ENCODE measurements around the gene TMEM95. TPM values are rescaled to one million over a fixed set of nuclear protein-coding genes. Genes with fewer than 3 reads are reported as not detected.

Gene TMEM95
- total and polyA plus RNA-seq, 10 of the 15 experiments (the other 5 are each of a cell fraction or from before 2014, with no cell fraction given) = 0.05 to 0.28 TPM; not detected in 8

GRCh38 chr17:7380855-7381683, 26.1 kb downstream of the TMEM95 start, which contains the start of gene TNK1:
Gene TNK1, plus strand, starts transcription at chr17:7381089. Its CDS starts 1,838 bp downstream, at chr17:7382927.
- intact Hi-C loops (cut with micrococcal nuclease; ENCODE audit: unreplicated experiment) = no loop called here
- POLR2A ChIA-PET = no interaction called here
- Histone ChIP-seq H4K20me1 (ENCODE audit: control insufficient read depth, insufficient read depth) (no peaks in the 10 kb centered on the region), H3K4me2 (ENCODE audit: control insufficient read depth, insufficient read depth) (no peak within 1 kb of the TSS), H3K4me1 (ENCODE audit: control insufficient read depth, insufficient read depth, low read length) (peaks cover 8% of the 10 kb centered on the region; the same call in 1 of the 2 replicates), H3K9ac (ENCODE audit: control insufficient read depth, insufficient read depth, low read length) (no peak within 1 kb of the TSS), H2AFZ (ENCODE audit: control insufficient read depth, low read depth, low read length) (no peak within 1 kb of the TSS), H3K27me3 (replicated peaks in 1 of 2; ENCODE audit: control insufficient read depth in 2 of 2, insufficient read depth in 2 of 2, low read length in 1 of 2) (peaks cover 4 to 5% of the 10 kb centered on the region in 2 experiments; a peak in 3 of 4 replicates), H3K4me3 (no peak within 1 kb of the TSS), H3K36me3 (ENCODE audit: control insufficient read depth in 2 of 2, insufficient read depth in 2 of 2, low read length in 1 of 2) (no peaks in the 10 kb centered on the region), H3K9me3 (replicated peaks; ENCODE audit: control insufficient read depth, insufficient read depth, low read length) (peaks cover 3% of the 10 kb centered on the region; the same call in 2 of the 3 replicates), H3K79me2 (ENCODE audit: control insufficient read depth, insufficient read depth, low read length) (no peaks in the 10 kb centered on the region), H3K27ac (ENCODE audit: control insufficient read depth, insufficient read depth) (no peak within 1 kb of the TSS)
- ATAC-seq = no peak
- CTCF ChIA-PET = no interaction called here
- DNase-seq (ENCODE audit: low read depth, low spot score) = no peak
- FAIRE-seq = no peak
- peak; percentile 31; the same call in 1 of the 2 replicates for TF ChIP-seq POLR2A (IDR thresholded peaks at IDR 0.05; ENCODE audit: low read depth, low read length)
- TF ChIP-seq KLF5 (IDR thresholded peaks at IDR 0.05; ENCODE audit: partially characterized antibody) = no peak
- in situ Hi-C loops (cut with MboI) = no loop called here
- RAD21 ChIA-PET (ENCODE audit: unreplicated experiment) = no interaction called here
- WGBS (ENCODE audit: insufficient coverage, insufficient replicate concordance, low lambda C conversion rate, missing lambda C conversion rate) = 18% methylated on average over 43 of the region's 52 CpGs
- BruUV-seq (replicated peaks) = no TSS peak
- SMC1A ChIA-PET (ENCODE audit: uncharacterized antibody, unreplicated experiment) = no interaction called here

GRCh38 chr17:7382901-7383300, 27.9 kb downstream of the TMEM95 start:
- in situ Hi-C loops (cut with MboI) (no loop called here), intact Hi-C loops (cut with micrococcal nuclease; ENCODE audit: unreplicated experiment) (no loop called here)
- Histone ChIP-seq H3K4me1 (ENCODE audit: control insufficient read depth, insufficient read depth, low read length) (peaks cover 8% of the 10 kb centered on the region; the same call in 1 of the 2 replicates), H3K4me2 (ENCODE audit: control insufficient read depth, insufficient read depth) (no peak overlapping the region), H3K4me3 (no peak overlapping the region), H3K9me3 (replicated peaks; ENCODE audit: control insufficient read depth, insufficient read depth, low read length) (peaks cover 3% of the 10 kb centered on the region; the same call in 2 of the 3 replicates), H2AFZ (ENCODE audit: control insufficient read depth, low read depth, low read length) (no peak overlapping the region), H3K27ac (ENCODE audit: control insufficient read depth, insufficient read depth) (no peak overlapping the region), H3K27me3 (replicated peaks in 1 of 2; ENCODE audit: control insufficient read depth in 2 of 2, insufficient read depth in 2 of 2, low read length in 1 of 2) (peaks cover 4 to 5% of the 10 kb centered on the region in 2 experiments; a peak in 3 of 4 replicates), H3K79me2 (ENCODE audit: control insufficient read depth, insufficient read depth, low read length) (no peaks in the 10 kb centered on the region), H3K9ac (ENCODE audit: control insufficient read depth, insufficient read depth, low read length) (no peak overlapping the region), H4K20me1 (ENCODE audit: control insufficient read depth, insufficient read depth) (no peaks in the 10 kb centered on the region), H3K36me3 (ENCODE audit: control insufficient read depth in 2 of 2, insufficient read depth in 2 of 2, low read length in 1 of 2) (no peaks in the 10 kb centered on the region)
- DNase-seq (ENCODE audit: low read depth, low spot score) (no peak), ATAC-seq (no peak), FAIRE-seq (no peak)
- ChIA-PET CTCF (no interaction called here), SMC1A (ENCODE audit: uncharacterized antibody, unreplicated experiment) (no interaction called here), POLR2A (interaction anchor here (0.6 kb wide), 1 partner anchor 104 kb away, joined by 3 read pairs; no protein-coding TSS in a partner anchor), RAD21 (ENCODE audit: unreplicated experiment) (no interaction called here)
- BruUV-seq (replicated peaks) = no TSS peak
- WGBS (ENCODE audit: insufficient coverage, insufficient replicate concordance, low lambda C conversion rate, missing lambda C conversion rate) = 69% methylated on average over 10 of the region's 10 CpGs
- TF ChIP-seq IRF5 (IDR thresholded peaks at IDR 0.05; ENCODE audit: borderline replicate concordance) (no peak), FOXK2 (IDR thresholded peaks at IDR 0.05) (no peak), ASH2L (IDR thresholded peaks at IDR 0.05; ENCODE audit: borderline replicate concordance, low read depth) (no peak), NFIC (IDR thresholded peaks at IDR 0.05; ENCODE audit: low read depth, low read length) (no peak), NKRF (conservative IDR thresholded peaks at IDR 0.05) (no peak), ZNF217 (IDR thresholded peaks at IDR 0.05) (no peak), MLLT1 (IDR thresholded peaks at IDR 0.05) (no peak)

Data from GM12878 (cell line).